ENCODE measurements around the gene YIPF3.

DNA sequence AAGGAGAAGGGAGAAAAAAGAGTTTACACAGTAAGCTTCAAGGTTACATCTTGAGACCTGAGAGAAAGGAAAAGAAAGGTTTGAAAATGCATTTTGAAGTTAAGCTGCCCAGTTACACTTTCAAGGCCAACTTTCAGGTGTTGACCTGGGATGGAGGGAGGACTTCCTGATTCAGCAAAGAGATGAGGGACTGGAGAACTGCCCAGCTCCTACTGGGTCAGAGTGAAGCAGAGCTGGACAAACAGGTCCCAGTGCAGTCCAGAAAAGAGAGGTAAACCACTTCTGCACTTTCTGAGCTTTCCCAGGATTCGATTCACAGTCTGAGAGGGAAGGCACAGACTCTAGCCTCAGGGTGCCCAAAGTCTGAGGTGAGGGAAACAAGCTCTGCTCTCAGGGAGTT lies 45.3 kb downstream of the YIPF3 start:
- TF ChIP-seq, protein P1, sequence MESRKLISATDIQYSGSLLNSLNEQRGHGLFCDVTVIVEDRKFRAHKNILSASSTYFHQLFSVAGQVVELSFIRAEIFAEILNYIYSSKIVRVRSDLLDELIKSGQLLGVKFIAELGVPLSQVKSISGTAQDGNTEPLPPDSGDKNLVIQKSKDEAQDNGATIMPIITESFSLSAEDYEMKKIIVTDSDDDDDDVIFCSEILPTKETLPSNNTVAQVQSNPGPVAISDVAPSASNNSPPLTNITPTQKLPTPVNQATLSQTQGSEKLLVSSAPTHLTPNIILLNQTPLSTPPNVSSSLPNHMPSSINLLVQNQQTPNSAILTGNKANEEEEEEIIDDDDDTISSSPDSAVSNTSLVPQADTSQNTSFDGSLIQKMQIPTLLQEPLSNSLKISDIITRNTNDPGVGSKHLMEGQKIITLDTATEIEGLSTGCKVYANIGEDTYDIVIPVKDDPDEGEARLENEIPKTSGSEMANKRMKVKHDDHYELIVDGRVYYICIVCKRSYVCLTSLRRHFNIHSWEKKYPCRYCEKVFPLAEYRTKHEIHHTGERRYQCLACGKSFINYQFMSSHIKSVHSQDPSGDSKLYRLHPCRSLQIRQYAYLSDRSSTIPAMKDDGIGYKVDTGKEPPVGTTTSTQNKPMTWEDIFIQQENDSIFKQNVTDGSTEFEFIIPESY (IDR thresholded peaks at IDR 0.05), result no peak
- TF ChIP-seq POLR2AphosphoS5 (IDR thresholded peaks at IDR 0.05; ENCODE audit: low read length), result no peak
- TF ChIP-seq, protein P2, sequence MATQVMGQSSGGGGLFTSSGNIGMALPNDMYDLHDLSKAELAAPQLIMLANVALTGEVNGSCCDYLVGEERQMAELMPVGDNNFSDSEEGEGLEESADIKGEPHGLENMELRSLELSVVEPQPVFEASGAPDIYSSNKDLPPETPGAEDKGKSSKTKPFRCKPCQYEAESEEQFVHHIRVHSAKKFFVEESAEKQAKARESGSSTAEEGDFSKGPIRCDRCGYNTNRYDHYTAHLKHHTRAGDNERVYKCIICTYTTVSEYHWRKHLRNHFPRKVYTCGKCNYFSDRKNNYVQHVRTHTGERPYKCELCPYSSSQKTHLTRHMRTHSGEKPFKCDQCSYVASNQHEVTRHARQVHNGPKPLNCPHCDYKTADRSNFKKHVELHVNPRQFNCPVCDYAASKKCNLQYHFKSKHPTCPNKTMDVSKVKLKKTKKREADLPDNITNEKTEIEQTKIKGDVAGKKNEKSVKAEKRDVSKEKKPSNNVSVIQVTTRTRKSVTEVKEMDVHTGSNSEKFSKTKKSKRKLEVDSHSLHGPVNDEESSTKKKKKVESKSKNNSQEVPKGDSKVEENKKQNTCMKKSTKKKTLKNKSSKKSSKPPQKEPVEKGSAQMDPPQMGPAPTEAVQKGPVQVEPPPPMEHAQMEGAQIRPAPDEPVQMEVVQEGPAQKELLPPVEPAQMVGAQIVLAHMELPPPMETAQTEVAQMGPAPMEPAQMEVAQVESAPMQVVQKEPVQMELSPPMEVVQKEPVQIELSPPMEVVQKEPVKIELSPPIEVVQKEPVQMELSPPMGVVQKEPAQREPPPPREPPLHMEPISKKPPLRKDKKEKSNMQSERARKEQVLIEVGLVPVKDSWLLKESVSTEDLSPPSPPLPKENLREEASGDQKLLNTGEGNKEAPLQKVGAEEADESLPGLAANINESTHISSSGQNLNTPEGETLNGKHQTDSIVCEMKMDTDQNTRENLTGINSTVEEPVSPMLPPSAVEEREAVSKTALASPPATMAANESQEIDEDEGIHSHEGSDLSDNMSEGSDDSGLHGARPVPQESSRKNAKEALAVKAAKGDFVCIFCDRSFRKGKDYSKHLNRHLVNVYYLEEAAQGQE (IDR thresholded peaks at IDR 0.05; ENCODE audit: low read depth, low read length), result no peak
- no peak for TF ChIP-seq HDAC6 (IDR thresholded peaks at IDR 0.05; ENCODE audit: unreplicated experiment)
- TF ChIP-seq JUNB (IDR thresholded peaks at IDR 0.05), result no peak
- TF ChIP-seq, protein P3, sequence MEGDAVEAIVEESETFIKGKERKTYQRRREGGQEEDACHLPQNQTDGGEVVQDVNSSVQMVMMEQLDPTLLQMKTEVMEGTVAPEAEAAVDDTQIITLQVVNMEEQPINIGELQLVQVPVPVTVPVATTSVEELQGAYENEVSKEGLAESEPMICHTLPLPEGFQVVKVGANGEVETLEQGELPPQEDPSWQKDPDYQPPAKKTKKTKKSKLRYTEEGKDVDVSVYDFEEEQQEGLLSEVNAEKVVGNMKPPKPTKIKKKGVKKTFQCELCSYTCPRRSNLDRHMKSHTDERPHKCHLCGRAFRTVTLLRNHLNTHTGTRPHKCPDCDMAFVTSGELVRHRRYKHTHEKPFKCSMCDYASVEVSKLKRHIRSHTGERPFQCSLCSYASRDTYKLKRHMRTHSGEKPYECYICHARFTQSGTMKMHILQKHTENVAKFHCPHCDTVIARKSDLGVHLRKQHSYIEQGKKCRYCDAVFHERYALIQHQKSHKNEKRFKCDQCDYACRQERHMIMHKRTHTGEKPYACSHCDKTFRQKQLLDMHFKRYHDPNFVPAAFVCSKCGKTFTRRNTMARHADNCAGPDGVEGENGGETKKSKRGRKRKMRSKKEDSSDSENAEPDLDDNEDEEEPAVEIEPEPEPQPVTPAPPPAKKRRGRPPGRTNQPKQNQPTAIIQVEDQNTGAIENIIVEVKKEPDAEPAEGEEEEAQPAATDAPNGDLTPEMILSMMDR (IDR thresholded peaks at IDR 0.05 in 2 of 3, conservative IDR thresholded peaks at IDR 0.05 in 1 of 3; ENCODE audit: control insufficient read depth in 2 of 3, extremely low read depth in 1 of 3, insufficient read depth in 1 of 3, low read depth in 3 of 3, low read length in 3 of 3), result no peak
- no peak for TF ChIP-seq TCF3 (IDR thresholded peaks at IDR 0.05; ENCODE audit: borderline replicate concordance, insufficient read depth, low read depth, low read length)
- no peak for TF ChIP-seq CBFB (IDR thresholded peaks at IDR 0.05; ENCODE audit: low read depth)
- TF ChIP-seq KDM1A (IDR thresholded peaks at IDR 0.05; ENCODE audit: borderline replicate concordance), result no peak
- TF ChIP-seq RFX5 (IDR thresholded peaks at IDR 0.05; ENCODE audit: low read depth, low read length), result no peak
- no peak for TF ChIP-seq RAD21 (IDR thresholded peaks at IDR 0.05; ENCODE audit: insufficient read depth, low read depth, low read length)
- TF ChIP-seq SMC3 (IDR thresholded peaks at IDR 0.05; ENCODE audit: borderline replicate concordance, low read length), result no peak

All from GM12878 (cell line).